NCI-H748 (cell line): ENCODE results near the gene DLG2.

ENCODE experiments used
- DNase-seq: peaks from one replicate; lab custom pipeline; 2025; ENCODE audit not compliant: unreplicated experiment; lab: John Stamatoyannopoulos, UW

Gene DLG2

DNA sequence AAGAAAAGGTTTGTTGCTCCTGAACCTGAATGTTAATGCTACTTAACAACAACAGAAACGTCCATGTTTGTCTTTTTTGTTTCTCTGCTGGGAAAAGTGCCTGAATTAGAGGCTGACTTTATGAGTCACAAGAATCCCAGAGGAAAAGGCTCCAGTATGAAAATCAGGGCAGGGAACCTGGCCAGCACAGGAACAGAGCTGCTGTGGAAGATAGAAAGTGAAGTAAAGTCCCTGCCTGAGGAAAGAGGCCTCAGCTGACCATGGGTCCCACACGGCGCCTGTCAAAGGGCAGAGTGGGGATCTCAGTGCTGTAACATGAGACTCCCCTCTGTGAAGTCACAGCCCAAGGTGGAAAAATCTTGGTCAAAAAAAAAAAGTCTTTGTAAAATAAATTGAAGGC, 1708.7 kb downstream of the DLG2 start:
- DNase-seq, result no peak

DNA sequence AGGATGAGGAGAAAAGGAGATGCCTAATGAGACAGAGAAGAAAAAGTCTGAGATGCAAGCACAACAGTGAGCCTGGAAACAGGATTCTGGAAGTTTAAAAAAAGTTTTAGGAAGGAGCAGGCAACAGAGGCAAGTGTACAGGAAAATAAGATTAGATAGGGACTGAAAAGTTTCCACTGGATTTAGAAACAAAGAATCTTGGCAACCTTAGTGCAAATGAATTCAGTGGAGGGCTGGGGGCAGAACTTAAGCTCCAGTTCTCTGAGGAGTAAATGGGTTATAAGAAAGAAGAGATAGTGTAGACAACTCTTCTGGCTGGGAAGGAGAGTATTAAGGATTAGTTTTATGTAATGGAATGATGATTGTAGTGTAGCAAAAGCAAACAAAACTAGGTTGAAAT, 1712.1 kb downstream of the DLG2 start:
- no peak for DNase-seq

DNA sequence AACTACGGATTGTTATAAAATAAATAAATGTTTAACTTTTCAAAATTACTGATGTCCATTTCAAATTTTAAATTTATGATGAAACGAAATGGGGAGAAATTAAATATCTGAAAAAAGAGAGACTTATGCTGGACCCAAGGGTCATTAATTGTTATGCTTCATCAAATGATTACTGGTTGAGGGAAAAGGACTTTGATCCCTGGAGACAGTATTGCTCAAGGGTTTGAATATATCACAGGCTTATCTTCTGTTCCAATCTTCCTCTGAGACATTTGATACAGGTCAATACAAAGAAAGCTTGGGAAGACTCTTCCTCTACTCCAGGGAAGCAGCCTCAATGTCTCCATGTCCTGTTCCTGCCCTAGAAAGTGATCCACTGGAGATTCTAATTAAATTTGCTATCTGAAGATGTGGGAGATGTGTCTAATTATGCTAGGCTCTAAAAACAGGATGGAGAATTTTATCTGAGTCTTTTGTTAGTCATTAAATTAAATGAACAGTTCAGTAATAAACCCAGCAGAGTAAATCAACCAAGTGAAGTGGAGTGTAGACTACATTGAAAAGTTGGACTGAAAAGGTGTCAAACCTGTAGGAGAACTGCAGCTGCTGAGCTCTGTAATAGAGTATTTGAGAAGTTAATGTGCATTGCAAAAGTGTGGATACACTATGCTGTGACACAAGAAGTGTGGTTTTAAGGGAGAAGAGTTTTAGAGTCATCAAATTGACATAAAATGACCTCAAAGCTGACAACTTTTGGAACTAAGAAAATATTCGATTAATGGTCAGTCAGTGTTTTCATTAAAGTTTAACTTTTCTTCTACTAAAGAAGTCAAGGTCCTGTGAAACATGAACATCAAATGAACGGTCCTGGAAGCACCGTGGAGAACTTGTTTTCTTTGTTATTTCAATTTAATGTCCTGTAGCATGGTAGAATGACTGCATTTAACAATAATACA, 1717.3 kb downstream of the DLG2 start:
- no peak for DNase-seq

DNA sequence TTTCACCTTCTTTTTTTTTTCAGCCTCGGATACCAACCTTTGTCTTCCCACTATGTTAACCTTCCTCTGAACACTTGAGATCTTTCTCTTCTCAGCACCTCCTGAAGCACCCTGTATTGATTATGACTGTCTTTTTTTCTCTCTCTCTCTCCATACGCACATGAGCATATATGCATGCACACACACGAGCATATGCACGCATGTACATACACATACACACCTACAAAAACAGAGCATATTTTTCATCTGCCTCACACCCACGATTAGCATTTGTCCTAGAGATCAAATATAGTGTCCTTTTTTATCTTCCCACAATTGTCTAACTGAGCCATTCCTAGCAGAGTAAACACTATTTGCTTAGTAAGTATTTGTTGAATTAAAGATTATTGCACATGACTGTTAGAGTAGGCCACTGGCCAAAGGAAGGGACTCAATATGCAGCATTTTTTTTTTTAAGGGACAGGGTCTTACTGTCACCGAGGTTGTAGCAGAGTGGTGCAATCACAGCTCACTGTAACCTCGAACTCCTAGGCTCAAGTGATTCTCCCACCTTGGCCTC, 1718.8 kb downstream of the DLG2 start:
- DNase-seq, result no peak

DNA sequence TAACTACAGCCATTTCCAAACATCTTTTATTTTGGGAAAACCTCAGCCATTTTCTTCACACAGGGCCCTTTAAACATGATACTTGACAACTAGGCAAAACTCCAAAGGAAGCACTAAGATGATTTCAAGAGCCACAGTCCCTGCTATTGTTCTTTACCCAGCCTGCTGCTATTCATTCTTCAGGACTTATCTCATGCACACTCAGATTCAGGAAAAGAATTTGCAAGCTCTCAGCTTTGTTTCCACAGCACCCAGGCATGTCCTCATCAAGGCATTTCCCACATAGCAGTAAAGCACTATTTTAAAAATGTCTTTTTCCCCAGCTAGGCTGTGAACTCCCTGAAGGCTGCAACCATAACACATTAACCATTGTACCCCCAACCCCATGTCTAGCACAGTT, 1731.6 kb downstream of the DLG2 start:
- no peak for DNase-seq

DNA sequence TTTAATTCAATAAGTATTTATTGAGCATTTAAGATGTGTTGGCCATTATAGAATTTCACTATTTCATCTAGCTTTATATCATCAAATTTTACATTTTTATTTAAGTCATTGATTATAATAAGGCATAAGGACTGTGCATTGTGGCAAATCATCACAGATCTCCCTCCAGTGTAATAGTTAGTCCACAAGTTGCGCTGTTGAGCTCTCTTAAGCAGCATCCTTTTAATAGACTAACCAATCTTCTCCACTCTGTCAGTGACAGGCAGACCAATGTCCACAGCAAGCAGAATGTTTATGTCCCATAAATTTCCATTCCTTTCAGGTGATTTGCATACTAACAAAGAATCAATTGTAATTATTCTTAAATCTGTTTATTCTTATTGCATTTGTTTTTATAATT, 1745.7 kb downstream of the DLG2 start:
- no peak for DNase-seq

DNA sequence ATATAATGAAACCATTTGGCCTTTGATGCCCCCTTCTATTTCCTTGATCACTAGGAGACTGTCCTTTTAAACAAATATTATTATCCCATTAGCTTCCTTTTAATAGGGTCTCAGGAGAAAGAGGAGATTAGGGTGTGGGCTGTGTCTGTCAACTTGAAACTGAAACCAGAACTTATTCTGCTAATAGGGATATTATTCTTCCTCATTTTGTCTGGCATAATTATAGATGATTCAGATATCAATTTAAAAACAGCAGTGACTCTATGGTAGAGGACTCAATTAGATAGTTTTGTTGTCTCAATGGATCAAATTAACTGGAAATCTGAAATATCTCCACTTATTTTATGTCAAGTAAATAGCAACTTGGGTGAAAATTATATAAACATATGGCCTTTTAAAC, 1756.1 kb downstream of the DLG2 start:
- DNase-seq, result peak; percentile 65

DNA sequence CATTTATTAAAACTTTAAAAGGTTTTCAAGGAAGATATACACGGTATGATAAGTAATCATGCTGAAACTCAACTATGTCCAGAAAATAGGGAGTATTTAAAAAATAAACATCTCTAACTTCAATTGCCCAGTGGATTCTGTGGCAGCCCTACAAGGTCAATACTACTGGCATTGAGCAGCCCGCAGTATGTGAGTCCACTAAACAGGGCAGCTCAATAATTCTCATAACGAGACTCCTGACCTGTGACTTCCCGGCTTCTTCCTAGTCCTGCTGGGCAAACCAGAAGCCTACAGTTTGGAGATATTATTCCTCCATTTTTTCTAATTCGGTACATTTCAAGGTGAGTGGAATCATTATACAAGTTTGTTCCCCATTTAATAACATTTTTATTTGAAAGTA, 1760.5 kb downstream of the DLG2 start:
- no peak for DNase-seq

DNA sequence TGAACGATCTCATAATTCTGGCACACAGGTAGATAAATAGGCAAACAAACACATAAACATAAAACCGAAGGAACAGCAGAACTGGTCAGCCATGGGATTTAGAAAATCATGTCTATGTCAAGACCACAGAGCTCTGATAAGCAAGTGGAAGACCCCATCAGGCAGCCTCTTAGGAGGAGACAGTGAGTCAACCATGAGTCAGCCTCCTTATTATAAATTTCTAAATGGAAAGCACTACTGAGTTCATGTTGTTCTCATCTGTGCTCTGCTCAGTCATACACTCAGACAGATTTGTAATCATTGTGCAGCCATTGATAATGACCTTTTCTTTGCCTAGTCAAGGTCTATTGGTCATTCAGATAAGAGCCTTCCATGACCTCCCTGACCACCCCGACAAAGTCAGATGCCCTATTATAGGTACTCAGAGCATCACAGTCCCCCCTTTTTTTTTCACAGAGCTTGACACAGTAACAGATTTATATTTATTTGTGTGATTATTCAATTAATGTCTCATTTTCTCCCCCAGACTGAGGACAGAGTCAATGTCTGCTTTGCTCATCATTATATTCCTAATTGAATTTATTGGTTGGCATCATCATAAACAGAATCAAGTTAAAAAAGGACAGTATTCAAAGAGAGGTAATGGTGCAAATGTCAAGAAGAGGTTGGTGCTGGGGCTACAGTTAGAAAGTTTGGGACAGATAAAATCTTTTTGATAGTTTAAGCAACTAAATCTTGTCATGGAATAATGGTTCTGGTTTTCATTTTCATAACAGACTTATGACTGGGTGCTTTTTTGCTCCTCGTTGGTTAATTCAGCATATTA, 1761.3 kb downstream of the DLG2 start:
- no peak for DNase-seq

DNA sequence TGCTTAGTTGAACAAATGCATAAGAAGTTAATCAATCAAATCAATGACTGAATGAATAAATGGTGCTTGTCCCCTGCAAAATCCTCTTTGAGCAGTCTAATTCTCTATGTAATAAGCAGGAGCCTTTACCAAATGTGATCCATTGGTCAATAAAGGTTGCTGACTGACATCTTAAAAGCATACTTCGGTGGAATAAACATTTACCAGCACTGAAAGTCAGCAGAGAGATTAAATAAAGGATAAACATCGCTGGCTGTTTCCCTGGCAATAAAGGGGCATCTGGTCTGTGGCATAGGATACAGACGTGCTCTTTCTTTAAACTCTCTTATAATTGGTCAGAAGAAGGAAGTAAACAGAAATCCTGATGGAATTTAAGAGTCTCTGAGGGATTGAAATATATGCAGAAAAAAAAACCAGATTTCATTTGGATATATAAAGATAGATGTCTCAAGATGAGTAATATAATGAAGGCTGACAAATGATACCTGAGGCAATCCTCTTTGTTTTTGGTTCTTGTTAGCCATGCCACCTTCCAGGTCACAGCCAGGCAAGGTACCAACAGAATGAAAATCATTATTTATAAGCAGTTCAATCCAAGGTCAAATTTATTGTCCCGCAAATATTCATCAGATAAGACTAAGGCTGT, 1762.6 kb downstream of the DLG2 start:
- no peak for DNase-seq

DNA sequence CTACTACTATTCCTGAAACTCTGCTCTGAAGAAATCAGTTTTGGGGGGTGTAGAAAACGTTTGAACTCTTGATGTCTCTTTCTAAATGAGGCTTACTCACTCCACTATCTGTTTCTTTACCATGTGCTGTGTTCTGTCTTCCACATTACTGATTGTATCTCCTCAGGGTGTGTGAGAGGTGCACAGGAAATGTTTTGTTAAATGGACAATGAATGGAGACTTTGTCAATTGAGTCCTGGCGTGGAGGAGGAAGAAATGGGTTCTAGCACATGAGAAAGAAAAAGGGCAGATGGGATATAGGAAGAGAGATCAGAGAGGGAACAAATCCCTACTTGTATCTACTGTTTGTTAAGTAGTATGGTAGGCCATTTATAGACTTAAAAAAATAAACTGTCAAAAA, 1763.9 kb downstream of the DLG2 start:
- no peak for DNase-seq

DNA sequence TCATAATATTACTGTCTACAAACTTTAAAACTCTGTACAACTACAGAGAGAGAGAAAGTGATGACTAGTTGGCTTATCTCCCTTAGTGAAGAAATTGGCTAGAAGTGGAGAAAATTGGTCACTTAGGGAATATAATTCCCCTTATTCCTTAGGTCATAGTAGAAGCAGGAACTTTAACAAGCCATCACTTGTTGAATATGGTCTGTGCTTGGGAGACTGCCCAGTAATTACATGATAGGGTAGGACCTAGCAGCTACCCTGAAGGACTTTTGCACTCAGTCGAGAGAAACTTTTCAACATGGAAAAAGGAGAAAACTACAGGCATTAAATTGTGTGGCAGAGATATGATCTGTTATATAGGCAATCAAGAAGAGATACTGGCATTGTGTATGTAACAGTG, 1764.5 kb downstream of the DLG2 start:
- no peak for DNase-seq

DNA sequence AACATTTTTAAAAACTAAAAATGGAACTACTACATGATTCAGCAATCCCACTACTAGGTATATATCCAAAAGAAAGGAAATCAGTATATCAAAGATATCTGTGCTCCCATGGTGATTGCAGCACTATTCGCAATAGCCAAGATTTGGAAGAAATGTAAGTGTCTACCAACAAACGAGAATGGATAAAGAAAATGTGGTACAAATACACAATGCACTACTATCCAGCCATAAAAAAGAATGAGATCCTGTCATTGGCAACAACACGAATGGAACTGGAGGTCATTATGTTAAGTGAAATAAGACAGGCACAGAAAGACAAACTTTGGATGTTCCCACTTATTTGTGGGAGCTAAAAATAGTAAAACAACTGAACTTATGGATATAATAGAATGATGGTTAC, 1765.1 kb downstream of the DLG2 start:
- DNase-seq, result no peak

DNA sequence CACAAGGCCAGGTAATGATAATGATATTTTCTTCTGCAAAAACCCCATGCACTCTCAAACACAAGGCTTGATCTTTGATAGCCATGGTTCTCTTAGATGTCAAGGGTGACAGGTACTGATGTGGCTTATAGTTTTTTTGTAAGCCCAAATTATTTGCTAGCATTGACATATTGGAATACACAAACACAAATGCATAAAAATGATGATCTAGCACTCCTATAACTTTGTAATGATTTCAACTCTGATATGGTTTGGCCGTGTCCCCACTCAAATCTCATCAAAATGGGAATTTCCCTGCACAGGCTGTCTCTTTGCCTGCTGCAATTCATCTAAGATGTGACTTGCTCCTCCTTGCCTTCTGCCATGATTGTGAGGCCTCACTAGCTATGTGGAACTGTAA, 1768.5 kb downstream of the DLG2 start:
- DNase-seq, result no peak

DNA sequence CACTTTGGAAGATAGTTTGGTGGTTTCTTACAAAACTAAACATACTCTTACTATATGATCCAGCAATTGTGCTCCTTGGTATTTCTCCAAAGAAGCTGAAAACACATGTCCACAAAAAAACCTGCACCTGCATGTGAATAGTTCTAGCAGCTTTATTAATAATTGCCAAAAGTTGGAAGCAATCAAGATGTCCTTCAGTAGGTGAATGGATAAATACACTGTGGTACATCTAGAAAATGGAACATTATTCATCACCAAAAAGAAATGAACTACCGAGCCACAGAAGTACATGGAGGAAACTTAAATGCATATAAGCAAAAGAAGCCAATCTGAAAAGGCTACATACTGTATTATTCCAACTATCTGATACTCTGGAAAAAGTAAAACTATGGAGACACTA, 1771.9 kb downstream of the DLG2 start:
- no peak for DNase-seq

DNA sequence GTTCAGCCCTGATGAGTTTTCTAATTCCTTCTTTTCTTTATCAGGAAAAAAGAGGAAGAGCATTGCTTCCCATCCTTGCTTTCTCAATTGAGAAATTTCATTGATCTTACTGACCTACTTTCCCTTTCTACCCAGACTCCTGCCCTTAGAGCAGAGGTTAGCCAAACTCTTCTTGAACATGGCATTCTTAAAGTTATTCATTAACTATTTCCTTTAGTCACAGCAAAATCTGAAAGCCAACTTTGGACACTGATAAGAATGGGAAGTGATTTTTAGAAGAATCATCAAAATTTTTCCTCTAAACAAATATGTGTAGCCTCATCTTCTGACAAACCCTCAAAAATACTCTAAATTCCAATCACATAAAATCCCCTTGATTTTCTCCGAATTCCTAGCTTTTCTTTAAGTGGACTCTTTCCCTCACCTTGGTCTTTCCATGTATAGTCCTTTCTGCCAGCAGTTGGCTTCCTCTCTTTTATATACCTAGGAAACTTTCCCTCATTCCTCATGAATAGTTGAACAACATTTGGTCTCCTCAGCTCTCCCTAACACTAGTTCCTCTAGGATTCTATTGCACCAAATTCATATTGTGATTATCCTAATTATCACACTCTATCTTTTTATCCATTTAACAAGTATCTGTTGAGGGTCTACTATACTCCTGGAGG, 1774.2 kb downstream of the DLG2 start:
- DNase-seq, result no peak

DNA sequence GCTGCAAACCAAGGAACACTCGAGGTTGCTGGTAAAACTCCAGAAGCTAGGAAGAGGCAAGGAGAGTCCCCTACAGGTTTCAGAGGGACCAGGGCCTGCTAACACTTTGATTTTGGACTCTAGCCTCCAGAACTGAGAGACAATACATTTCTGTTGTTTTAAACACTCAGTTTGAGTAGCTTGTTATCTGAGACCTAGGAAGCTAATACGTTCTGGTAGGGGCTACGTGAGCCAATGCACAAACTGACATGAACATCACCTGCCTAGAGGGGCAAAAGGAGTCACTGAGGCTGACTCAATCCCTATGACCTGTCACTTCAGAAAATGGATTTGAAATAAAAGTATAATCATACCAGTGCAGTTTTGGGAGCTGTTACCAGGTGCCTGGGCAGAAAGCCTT, 1775.1 kb downstream of the DLG2 start:
- no peak for DNase-seq

DNA sequence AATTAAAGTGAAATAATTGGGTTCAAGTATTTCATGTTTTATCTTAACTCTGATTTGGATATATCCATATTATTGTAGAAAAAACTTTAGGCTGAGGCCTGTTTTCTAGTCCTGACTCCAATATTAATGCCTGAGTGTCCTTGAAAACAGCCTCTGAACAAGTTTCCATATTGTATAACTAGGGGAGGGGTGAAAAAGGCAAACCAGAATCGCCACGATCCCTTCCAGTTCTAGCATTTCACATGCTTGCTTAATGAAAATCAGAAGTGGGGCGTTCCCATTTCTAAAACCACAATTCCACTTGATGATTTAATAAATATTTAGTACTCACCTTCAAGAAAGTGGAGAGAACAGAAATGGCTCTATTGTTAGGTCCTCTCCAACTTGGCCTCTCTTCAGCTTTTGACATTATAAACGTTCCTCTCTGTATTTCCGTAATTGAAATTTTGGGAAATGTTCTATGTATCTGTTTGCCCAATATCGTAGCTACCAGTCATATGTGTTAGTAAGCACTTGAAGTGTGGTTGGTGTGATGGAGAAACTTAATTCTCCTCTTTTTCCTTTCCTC, 1779.6 kb downstream of the DLG2 start:
- DNase-seq, result no peak

DNA sequence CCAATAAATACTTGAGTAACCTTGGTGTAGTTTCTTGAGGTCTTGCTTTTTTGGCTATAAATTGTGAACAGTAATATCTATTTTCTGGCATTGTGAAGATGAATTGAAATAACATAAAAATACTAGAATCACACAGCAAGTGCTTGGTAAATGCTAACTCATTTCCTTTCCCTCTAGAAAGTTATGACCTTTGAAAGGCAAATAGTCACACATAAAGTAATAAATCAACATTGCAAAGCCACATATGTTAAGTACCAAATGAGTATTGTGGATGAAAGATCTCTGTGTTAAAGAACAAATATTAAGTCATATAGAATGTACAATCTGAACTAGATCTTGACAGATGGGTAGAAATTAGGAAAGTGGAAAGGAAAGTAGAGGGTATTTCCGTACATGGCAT, 1781.3 kb downstream of the DLG2 start:
- no peak for DNase-seq

DNA sequence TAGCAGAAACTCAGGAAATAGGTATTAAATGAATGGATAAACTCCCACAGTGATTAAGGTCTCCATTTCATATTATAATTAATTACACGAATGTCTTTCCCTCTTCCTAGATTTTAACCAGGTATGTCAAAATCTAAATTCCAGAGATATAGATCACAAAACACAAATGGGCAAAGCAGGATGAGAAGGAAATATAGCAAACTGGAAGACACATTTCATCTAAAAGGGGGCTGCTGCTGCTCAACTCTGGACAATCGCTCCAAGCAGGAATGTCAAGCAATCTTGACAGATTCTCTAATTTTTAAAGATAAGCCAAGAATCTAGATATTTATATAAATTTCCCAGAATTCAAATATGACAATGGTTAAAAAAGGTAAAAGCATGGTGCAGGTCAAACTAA, 1786.8 kb downstream of the DLG2 start:
- DNase-seq, result no peak
